KMS-11 (cell line): ENCODE measurements around the gene CABLES1.

Experiments
- H2AFZ ChIP-seq: fragments of 200-600 bp; sonication (generic); 2 replicates; pipeline ENCODE4 v1.6.1; 2016; ENCODE audit warnings: antibody characterized with exemption, mixed run types, low read depth
- H3K27ac ChIP-seq: fragments of 200-600 bp; sonication (generic); 2 replicates; pipeline ENCODE4 v1.6.1; 2016; ENCODE audit warnings: mild to moderate bottlenecking, mixed run types
- H3K27me3 ChIP-seq: fragments of 200-600 bp; sonication (generic); 2 replicates; pipeline ENCODE4 v1.6.1; 2017; ENCODE audit warnings: mild to moderate bottlenecking, low read depth, mixed run types, moderate library complexity; ENCODE audit not compliant: insufficient read depth
- H3K36me3 ChIP-seq: fragments of 200-600 bp; sonication (generic); 2 replicates; pipeline ENCODE4 v1.6.1; 2017; ENCODE audit warnings: mild to moderate bottlenecking, mixed run types; ENCODE audit not compliant: insufficient read depth
- H3K4me1 ChIP-seq: fragments of 200-600 bp; sonication (generic); 2 replicates; pipeline ENCODE4 v1.6.1; 2016; ENCODE audit warnings: mild to moderate bottlenecking, low read depth, mixed run types; ENCODE audit not compliant: poor library complexity, severe bottlenecking
- H3K4me2 ChIP-seq: fragments of 200-600 bp; sonication (generic); 2 replicates; pipeline ENCODE4 v1.7.0; 2016; ENCODE audit warnings: mild to moderate bottlenecking, mixed run types
- H3K4me3 ChIP-seq: fragments of 200-600 bp; sonication (generic); IDR thresholded peaks from 2 replicates; pipeline ENCODE4 v1.6.1; 2017; ENCODE audit warnings: low read depth, low read length, mixed read lengths; ENCODE audit not compliant: insufficient read depth
- H3K79me2 ChIP-seq: fragments of 200-600 bp; sonication (generic); 2 replicates; pipeline ENCODE4 v1.6.1; 2016; ENCODE audit warnings: low read depth, mixed run types; ENCODE audit not compliant: insufficient read depth
- H3K9ac ChIP-seq: fragments of 200-600 bp; sonication (generic); 2 replicates; pipeline ENCODE4 v1.6.1; 2016; ENCODE audit warnings: mild to moderate bottlenecking, mixed run types
- H4K20me1 ChIP-seq: fragments of 200-600 bp; sonication (generic); 2 replicates; pipeline ENCODE4 v1.6.1; 2016; ENCODE audit warnings: mild to moderate bottlenecking, mixed run types; ENCODE audit not compliant: insufficient read depth
- TF ChIP-seq, protein P1 (sequence below): fragments of 200-600 bp; sonication (generic); conservative IDR thresholded peaks from 2 replicates; pipeline ENCODE4 v1.6.1; 2017; ENCODE audit warnings: low read depth, mild to moderate bottlenecking, antibody characterized with exemption, low read length, moderate library complexity, mixed read lengths

CABLES1 gene

GRCh38 chr18:23211146-23211545, 75.9 kb downstream of the CABLES1 start:
- Histone ChIP-seq H3K9ac (no peak overlapping the region), H3K36me3 (peaks cover 18% of the 10 kb centered on the region; the same call in 1 of the 2 replicates), H4K20me1 (no peaks in the 10 kb centered on the region), H3K79me2 (peaks cover 14% of the 10 kb centered on the region; the same call in 1 of the 2 replicates), H2AFZ (no peak overlapping the region), H3K27me3 (no peaks in the 10 kb centered on the region), H3K27ac (no peak overlapping the region), H3K4me2 (no peak overlapping the region), H3K4me1 (peaks cover 72% of the 10 kb centered on the region), H3K4me3 (no peak overlapping the region)
- TF ChIP-seq, protein P1, sequence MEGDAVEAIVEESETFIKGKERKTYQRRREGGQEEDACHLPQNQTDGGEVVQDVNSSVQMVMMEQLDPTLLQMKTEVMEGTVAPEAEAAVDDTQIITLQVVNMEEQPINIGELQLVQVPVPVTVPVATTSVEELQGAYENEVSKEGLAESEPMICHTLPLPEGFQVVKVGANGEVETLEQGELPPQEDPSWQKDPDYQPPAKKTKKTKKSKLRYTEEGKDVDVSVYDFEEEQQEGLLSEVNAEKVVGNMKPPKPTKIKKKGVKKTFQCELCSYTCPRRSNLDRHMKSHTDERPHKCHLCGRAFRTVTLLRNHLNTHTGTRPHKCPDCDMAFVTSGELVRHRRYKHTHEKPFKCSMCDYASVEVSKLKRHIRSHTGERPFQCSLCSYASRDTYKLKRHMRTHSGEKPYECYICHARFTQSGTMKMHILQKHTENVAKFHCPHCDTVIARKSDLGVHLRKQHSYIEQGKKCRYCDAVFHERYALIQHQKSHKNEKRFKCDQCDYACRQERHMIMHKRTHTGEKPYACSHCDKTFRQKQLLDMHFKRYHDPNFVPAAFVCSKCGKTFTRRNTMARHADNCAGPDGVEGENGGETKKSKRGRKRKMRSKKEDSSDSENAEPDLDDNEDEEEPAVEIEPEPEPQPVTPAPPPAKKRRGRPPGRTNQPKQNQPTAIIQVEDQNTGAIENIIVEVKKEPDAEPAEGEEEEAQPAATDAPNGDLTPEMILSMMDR = no peak

DNA sequence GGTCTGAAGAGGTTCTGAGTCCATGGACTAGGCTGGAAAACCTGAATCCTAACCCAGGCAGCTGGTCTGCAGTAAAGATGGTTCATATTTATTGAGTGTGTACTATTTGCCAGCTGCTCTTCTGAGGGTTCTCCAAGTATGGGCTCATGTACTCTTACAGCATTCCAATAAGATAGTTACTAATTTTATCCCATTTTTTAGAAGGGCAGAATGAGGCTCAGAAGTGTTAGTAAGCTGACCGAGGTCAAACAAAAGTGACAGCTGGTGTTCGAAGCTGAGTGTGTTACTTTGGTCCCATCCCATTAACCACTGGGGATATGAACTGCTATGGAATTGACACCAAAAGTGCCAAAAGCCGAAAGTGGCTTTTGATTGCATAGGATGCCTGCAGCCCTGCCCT, 76.9 kb downstream of the CABLES1 start:
- H3K79me2 ChIP-seq = peaks cover 18% of the 10 kb centered on the region; the same call in 1 of the 2 replicates
- no peak overlapping the region for H3K4me2 ChIP-seq
- TF ChIP-seq, protein P1 = no peak

DNA sequence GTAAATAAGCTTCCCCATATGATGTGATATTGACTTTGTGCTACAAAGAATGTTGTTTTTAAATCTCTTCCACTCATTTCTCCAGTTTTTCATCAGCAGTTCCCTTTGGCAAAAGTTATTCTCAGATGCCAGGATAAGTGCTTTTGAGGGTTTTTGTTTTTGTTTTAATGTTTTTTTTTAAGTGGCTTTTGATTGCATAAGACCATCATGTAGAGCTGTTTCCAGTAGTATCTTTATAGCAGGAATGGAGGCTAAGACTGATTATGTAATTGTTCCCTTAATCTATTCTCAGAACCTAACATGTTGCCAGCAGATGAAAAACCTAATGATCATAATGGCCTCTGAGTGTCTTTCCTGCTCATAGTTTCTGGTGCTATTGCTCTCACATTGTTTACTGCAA, 77.9 kb downstream of the CABLES1 start:
- no peak overlapping the region for H2AFZ ChIP-seq
- H3K4me1 ChIP-seq = peaks cover 59% of the 10 kb centered on the region
- peaks cover 25% of the 10 kb centered on the region; the same call in 1 of the 2 replicates for H3K36me3 ChIP-seq
- H3K4me3 ChIP-seq = no peak overlapping the region
- H3K9ac ChIP-seq = no peak overlapping the region
- H4K20me1 ChIP-seq = no peaks in the 10 kb centered on the region
- H3K79me2 ChIP-seq = peaks cover 18% of the 10 kb centered on the region; the same call in 1 of the 2 replicates
- TF ChIP-seq, protein P1 = no peak
- H3K27ac ChIP-seq = peak overlapping the region; percentile 10; the same call in 1 of the 2 replicates
- H3K27me3 ChIP-seq = no peaks in the 10 kb centered on the region
- H3K4me2 ChIP-seq = no peak overlapping the region

More for the DNA sequence above, 76.9 kb downstream of the CABLES1 start:
- Histone ChIP-seq H4K20me1 (no peaks in the 10 kb centered on the region), H3K36me3 (peaks cover 21% of the 10 kb centered on the region; the same call in 1 of the 2 replicates), H3K9ac (no peak overlapping the region), H2AFZ (no peak overlapping the region), H3K27me3 (no peaks in the 10 kb centered on the region), H3K27ac (peak overlapping the region; percentile 8; the same call in 1 of the 2 replicates), H3K4me1 (peaks cover 62% of the 10 kb centered on the region), H3K4me3 (no peak overlapping the region)

- H3K79me2 ChIP-seq = peaks cover 5% of the 10 kb centered on the region; the same call in 1 of the 2 replicates
- H3K9ac ChIP-seq = no peak overlapping the region
- peaks cover 24% of the 10 kb centered on the region; the same call in 1 of the 2 replicates for H3K36me3 ChIP-seq
- H3K4me3 ChIP-seq = no peak overlapping the region
- no peak overlapping the region for H2AFZ ChIP-seq
- H3K27ac ChIP-seq = no peak overlapping the region
- no peak overlapping the region for H3K4me2 ChIP-seq
- no peaks in the 10 kb centered on the region for H3K27me3 ChIP-seq
- H4K20me1 ChIP-seq = no peaks in the 10 kb centered on the region
- peaks cover 65% of the 10 kb centered on the region for H3K4me1 ChIP-seq
- TF ChIP-seq, protein P1 = no peak
Observed at GRCh38 chr18:23217781-23218180, 82.5 kb downstream of the CABLES1 start.
